Esophagus (tissue), 2 donors: ENCODE results near the gene PDCD1. TPM values are rescaled to one million over a fixed set of nuclear protein-coding genes. Genes with fewer than 3 reads are reported as not detected.

Experiments used
- H3K27ac ChIP-seq, 2 donors: one replicate each; pipeline ENCODE4 v1.5.1; 2013; ENCODE audit warnings: low read depth in 2 of 2, mild to moderate bottlenecking in 2 of 2, inconsistent platforms in 1 of 2, low read length in 1 of 2, moderate library complexity in 1 of 2
- H3K27me3 ChIP-seq, 2 donors: one replicate each; pipeline ENCODE4 v1.6.1; 2013; ENCODE audit warnings: low read length in 2 of 2, control low read depth in 1 of 2, mild to moderate bottlenecking in 1 of 2; ENCODE audit not compliant: insufficient read depth in 2 of 2, control insufficient read depth in 1 of 2
- H3K36me3 ChIP-seq, 2 donors: one replicate each; pipeline ENCODE4 v1.6.1; 2013; ENCODE audit warnings: low read length in 1 of 2; ENCODE audit not compliant: control insufficient read depth in 2 of 2, insufficient read depth in 2 of 2
- H3K4me1 ChIP-seq, 2 donors: one replicate each; pipeline ENCODE4 v1.6.1; 2013; ENCODE audit warnings: low read length in 1 of 2; ENCODE audit not compliant: control insufficient read depth in 2 of 2, insufficient read depth in 2 of 2
- H3K4me3 ChIP-seq, 2 donors: one replicate each; pipeline ENCODE4 v1.5.1; 2013; ENCODE audit warnings: low read length in 2 of 2, mild to moderate bottlenecking in 2 of 2, low read depth in 1 of 2, moderate library complexity in 1 of 2
- H3K9me3 ChIP-seq, 2 donors: one replicate each; pipeline ENCODE4 v1.6.1; 2013; ENCODE audit warnings: mild to moderate bottlenecking in 2 of 2, low read depth in 1 of 2, low read length in 1 of 2, moderate library complexity in 1 of 2; ENCODE audit not compliant: control insufficient read depth in 2 of 2, insufficient read depth in 1 of 2
- WGBS, 2 donors: extraction: QIAGEN DNeasy Blood & Tissue Kit; methylation state at CpG; one replicate each; pipeline ENCODE4 v1.1.7; 2013; 5-methylcytosine and 5-hydroxymethylcytosine counted together
- polyA plus RNA-seq, 2 donors: library from polyadenylated mRNA; stranded (reverse); fragments of 200-250 nt; gene quantifications; one replicate each; pipeline ENCODE4 v1.2.3, GENCODE V29; 2013
- donor health status: healthy with polysubstance abuse.
- donor health status: Bipolar disorder and iron deficiency.

Gene PDCD1
- polyA plus RNA-seq, 2 donors = 0.54 to 0.73 TPM

GRCh38 chr2:241865957-241866789, 7.5 kb upstream of the PDCD1 start:
- Histone ChIP-seq H3K27ac (no peak overlapping the region), H3K36me3 (peaks cover 0 to 3% of the 10 kb centered on the region in 2 donors), H3K9me3 (peaks cover 0 to 18% of the 10 kb centered on the region in 2 donors), H3K27me3 (no peaks in the 10 kb centered on the region), H3K4me1 (peaks cover 5 to 19% of the 10 kb centered on the region in 2 donors), H3K4me3 (no peak overlapping the region)
- WGBS, 2 donors = 19 to 26% methylated on average over 18 to 31 of the region's 31 CpGs

GRCh38 chr2:241865416-241865956, 6.8 kb upstream of the PDCD1 start:
- Histone ChIP-seq H3K9me3 (peaks cover 0 to 18% of the 10 kb centered on the region in 2 donors), H3K36me3 (peaks cover 0 to 3% of the 10 kb centered on the region in 2 donors), H3K27ac (no peak overlapping the region), H3K4me3 (no peak overlapping the region), H3K4me1 (peaks cover 5 to 19% of the 10 kb centered on the region in 2 donors), H3K27me3 (no peaks in the 10 kb centered on the region)
- 80 to 92% methylated on average over 3 of the region's 3 CpGs for WGBS, 2 donors

- H3K4me3 ChIP-seq = no peak overlapping the region
- peaks cover 0 to 3% of the 10 kb centered on the region in 2 donors for H3K36me3 ChIP-seq
- no peaks in the 10 kb centered on the region for H3K27me3 ChIP-seq
- peaks cover 0 to 18% of the 10 kb centered on the region in 2 donors for H3K9me3 ChIP-seq
- WGBS, 2 donors = 92 to 93% methylated on average over 5 of the region's 5 CpGs
- peaks cover 5 to 22% of the 10 kb centered on the region in 2 donors for H3K4me1 ChIP-seq
- H3K27ac ChIP-seq = peak overlapping the region in 1 of 2 donors; percentile 31
These were observed 6.1 kb upstream of the PDCD1 start for GRCh38 chr2:241864850-241865213.

DNA sequence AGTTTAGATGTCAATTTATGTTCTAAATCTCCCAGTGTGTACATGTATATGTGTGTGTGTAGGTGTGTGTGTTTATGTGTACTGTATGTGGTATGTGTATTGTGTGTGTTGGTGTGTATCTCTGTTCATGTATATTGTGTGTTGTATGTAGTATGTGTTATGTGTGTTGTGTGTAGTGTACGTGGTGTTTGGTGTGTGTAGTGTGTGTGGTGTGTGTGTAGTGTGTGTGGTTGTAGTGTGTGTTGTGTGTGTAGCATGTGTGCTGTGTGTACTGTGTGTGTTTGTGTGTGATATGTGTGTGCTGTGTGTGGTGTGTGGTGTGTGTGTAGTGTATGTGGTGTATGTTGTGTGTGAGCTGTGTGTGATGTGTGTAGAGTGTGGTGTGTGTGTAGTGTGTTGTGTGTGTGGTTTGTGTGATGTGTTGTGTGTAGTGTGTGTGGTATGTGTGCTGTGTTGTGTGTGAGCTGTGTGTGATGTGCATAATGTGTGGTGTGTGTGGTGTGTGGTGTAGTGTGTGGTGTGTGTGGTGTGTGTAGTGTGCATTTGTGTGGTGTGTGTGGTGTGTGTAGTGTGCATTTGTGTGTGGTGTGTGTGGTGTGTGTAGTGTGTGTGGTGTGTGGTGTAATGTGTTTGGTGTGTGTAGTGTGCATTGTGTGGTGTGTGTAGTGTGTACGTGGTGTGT, 5.6 kb upstream of the PDCD1 start:
- Histone ChIP-seq H3K9me3 (peaks cover 0 to 18% of the 10 kb centered on the region in 2 donors), H3K4me1 (peaks cover 5 to 24% of the 10 kb centered on the region in 2 donors), H3K36me3 (peaks cover 0 to 3% of the 10 kb centered on the region in 2 donors), H3K27ac (peak overlapping the region in 1 of 2 donors; percentile 31), H3K27me3 (no peaks in the 10 kb centered on the region), H3K4me3 (no peak overlapping the region)
- WGBS, 2 donors = 80 to 90% methylated on average over 2 of the region's 2 CpGs

- H3K4me3 ChIP-seq = peak overlapping the region in 1 of 2 donors; percentile 19
- peaks cover 8 to 26% of the 10 kb centered on the region in 2 donors for H3K4me1 ChIP-seq
These were observed 4.9 kb upstream of the PDCD1 start for GRCh38 chr2:241863536-241863954.

DNA sequence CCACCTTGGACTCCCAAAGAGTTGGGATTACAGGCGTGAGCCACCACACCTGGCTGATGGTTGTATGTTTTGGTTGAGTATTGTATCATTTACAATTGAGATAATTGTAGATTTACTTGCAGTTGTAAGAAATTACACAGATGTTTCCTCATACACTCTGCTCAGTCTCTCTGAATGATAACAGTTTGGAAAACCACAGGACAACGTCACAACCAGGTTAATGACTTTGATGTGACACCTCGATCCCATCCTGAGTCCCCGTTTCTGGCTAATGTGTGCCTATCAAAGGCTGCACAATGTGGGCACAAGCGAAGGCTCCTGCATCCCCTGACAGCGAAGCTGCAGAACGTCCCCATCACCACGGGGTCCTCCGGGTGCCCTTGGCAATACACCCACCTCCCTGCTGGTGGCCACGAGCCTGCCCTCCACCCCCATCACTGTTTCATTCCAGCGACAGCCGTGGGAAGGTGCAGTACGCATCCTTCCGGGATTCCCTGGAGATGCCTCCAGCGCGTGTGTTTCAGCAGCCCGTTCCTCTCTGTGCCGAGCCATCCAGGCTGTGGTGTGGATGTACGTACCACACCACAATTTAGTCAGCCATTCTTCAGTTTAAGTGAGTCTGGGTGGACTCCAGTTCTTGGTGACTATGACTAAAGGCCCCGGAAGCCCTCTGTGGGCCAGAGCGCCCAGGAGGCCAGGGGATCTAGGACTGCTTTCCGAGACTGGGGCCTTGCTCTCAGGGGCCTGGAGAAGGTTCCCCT, 4.3 kb upstream of the PDCD1 start:
- Histone ChIP-seq H3K27ac (no peak overlapping the region), H3K27me3 (no peaks in the 10 kb centered on the region), H3K4me3 (peak overlapping the region in 1 of 2 donors; percentile 19), H3K36me3 (peaks cover 0 to 3% of the 10 kb centered on the region in 2 donors), H3K4me1 (peaks cover 8 to 26% of the 10 kb centered on the region in 2 donors), H3K9me3 (peaks cover 0 to 18% of the 10 kb centered on the region in 2 donors)
- WGBS, 2 donors = 75 to 81% methylated on average over 22 of the region's 22 CpGs

More at GRCh38 chr2:241863536-241863954, 4.9 kb upstream of the PDCD1 start:
- H3K27ac ChIP-seq = no peak overlapping the region
- 24 to 28% methylated on average over 29 of the region's 29 CpGs for WGBS, 2 donors
- peaks cover 0 to 3% of the 10 kb centered on the region in 2 donors for H3K36me3 ChIP-seq
- peaks cover 0 to 18% of the 10 kb centered on the region in 2 donors for H3K9me3 ChIP-seq
- no peaks in the 10 kb centered on the region for H3K27me3 ChIP-seq

- Histone ChIP-seq H3K27me3 (no peaks in the 10 kb centered on the region), H3K27ac (no peak overlapping the region), H3K4me1 (peaks cover 5 to 26% of the 10 kb centered on the region in 2 donors), H3K4me3 (no peak overlapping the region), H3K9me3 (peaks cover 0 to 18% of the 10 kb centered on the region in 2 donors), H3K36me3 (peaks cover 0 to 3% of the 10 kb centered on the region in 2 donors)
- 78 to 81% methylated on average over 8 of the region's 8 CpGs for WGBS, 2 donors
These were observed 3.4 kb upstream of the PDCD1 start for GRCh38 chr2:241862093-241862492.

DNA sequence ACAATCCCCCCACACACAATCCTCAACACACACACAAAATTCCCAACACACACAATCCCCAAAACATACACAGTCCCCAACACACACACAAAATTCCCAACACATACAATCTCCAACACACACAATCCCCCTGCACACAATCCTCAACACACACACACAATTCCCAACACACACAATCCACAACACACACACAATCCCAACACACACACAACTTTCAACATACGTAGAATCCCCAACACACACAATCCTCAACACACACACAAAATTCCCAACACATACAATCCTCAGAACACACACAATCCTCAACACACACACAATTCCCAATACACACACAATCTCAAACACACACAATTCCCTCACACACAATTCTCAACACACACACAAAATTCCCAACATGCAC, 2.6 kb upstream of the PDCD1 start:
- Histone ChIP-seq H3K4me3 (no peak overlapping the region), H3K27me3 (no peaks in the 10 kb centered on the region), H3K9me3 (peaks cover 0 to 18% of the 10 kb centered on the region in 2 donors), H3K4me1 (peaks cover 5 to 26% of the 10 kb centered on the region in 2 donors), H3K27ac (no peak overlapping the region), H3K36me3 (peaks cover 0 to 3% of the 10 kb centered on the region in 2 donors)
- 92 to 98% methylated on average over 1 of the region's 1 CpG for WGBS, 2 donors
